Measurements from ENCODE around the gene KCNE5. TPM values are rescaled to one million over a fixed set of nuclear protein-coding genes. Genes with fewer than 3 reads are reported as not detected.
A peak's percentile ranks its signal among the peaks of the same experiment; 100 is the strongest.
"Not testable (repeated sequence)": the region's sequence is repeated elsewhere in the genome, so short reads cannot be mapped to it uniquely, and the experiment has no call there.

Gene KCNE5, protein sequence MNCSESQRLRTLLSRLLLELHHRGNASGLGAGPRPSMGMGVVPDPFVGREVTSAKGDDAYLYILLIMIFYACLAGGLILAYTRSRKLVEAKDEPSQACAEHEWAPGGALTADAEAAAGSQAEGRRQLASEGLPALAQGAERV
- total RNA-seq (2022) (0.64 and 1.4 TPM in 2 replicates), Bru-seq, nascent RNA (percentile 57 among the genes with signal in this experiment), BruChase-seq, experiment 1, labeled RNA remaining after a 6-hour chase (percentile 71 among the genes with signal in this experiment), BruChase-seq, experiment 2, labeled RNA remaining after a 2-hour chase (percentile 62 among the genes with signal in this experiment)
- long read RNA-seq: 0 reads

DNA sequence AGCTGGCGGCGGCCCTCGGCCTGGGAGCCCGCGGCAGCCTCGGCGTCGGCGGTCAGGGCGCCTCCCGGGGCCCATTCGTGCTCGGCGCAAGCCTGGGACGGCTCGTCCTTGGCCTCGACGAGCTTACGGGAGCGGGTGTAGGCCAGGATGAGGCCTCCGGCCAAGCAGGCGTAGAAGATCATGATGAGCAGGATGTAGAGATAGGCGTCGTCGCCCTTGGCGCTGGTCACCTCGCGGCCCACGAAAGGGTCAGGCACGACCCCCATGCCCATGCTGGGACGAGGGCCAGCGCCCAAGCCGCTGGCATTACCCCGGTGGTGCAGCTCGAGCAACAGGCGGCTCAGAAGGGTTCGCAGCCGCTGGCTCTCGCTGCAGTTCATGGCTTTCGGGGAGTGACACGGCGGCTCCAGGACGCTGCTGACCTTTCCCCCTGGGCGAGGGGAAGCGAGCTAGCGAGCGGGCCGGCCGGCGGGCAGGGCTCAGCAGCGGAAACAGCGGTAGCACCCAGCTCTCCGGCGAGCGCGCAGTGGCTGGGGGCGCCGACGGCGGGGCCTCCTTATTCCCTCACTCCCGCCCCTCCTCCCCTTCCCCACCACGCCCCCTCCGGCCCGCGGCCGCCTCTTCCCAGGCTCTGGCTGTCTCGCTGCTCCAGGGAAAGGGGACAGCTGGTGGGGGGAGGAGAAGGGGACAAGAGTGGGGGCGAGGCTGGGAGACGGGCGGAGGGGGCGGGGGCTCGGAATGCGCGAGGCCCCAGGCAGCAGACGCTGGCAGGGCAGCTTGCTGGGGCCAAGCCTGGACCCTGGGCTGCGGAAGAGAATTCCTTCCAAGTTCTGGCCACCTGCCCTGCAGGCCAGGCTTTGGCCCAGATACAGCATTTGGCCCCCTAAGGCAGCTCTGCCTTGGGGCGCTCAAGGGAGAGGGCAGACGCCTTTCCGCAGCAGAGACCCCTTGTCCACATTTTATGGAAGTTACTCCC, at the start of gene KCNE5:
Gene KCNE5 (minus strand): TSS at position 532 of the 976 bp plus-strand sequence. CDS start 152 bp downstream, at position 380.
- no TSS peak for BruUV-seq (replicated peaks)
- TF ChIP-seq CTCF (IDR thresholded peaks at IDR 0.05; ENCODE audit: unreplicated experiment): no peak
- Mint-ChIP-seq H3K36me3 (ENCODE audit: insufficient read depth, unreplicated experiment) (peaks cover 10% of the 10 kb centered on the region), H3K9me3 (ENCODE audit: unreplicated experiment) (no peaks in the 10 kb centered on the region), H3K27me3 (ENCODE audit: insufficient read depth, unreplicated experiment) (peaks cover 48% of the 10 kb centered on the region), H3K4me3 (ENCODE audit: unreplicated experiment) (no peak within 1 kb of the TSS), H3K27ac (ENCODE audit: low read depth, unreplicated experiment) (no peak within 1 kb of the TSS), H3K4me1 (ENCODE audit: insufficient read depth, unreplicated experiment) (no peaks in the 10 kb centered on the region)
- intact Hi-C loops (cut with micrococcal nuclease): no loop called here
- DNase-seq (ENCODE audit: unreplicated experiment): no peak
- CTCF ChIA-PET: interaction anchor here (0.7 to 2.0 kb wide), 2 partner anchors 39 to 139 kb away, joined by 3 to 7 read pairs; no protein-coding TSS in a partner anchor
- POLR2A ChIA-PET: no interaction called here

GRCh38 chrX:109672239-109672638, 47.3 kb upstream of the KCNE5 start:
- TF ChIP-seq CTCF (IDR thresholded peaks at IDR 0.05; ENCODE audit: unreplicated experiment): no peak
- intact Hi-C loops (cut with micrococcal nuclease): no loop called here
- ChIA-PET CTCF (no interaction called here), POLR2A (no interaction called here)
- peaks cover 12% of the 10 kb centered on the region for H3K27me3 Mint-ChIP-seq (ENCODE audit: insufficient read depth, unreplicated experiment)
- no peaks in the 10 kb centered on the region for H3K9me3 Mint-ChIP-seq (ENCODE audit: unreplicated experiment)
- no peak overlapping the region for H3K4me3 Mint-ChIP-seq (ENCODE audit: unreplicated experiment)
- H3K4me1 Mint-ChIP-seq (ENCODE audit: insufficient read depth, unreplicated experiment): no peaks in the 10 kb centered on the region
- no peak for DNase-seq (ENCODE audit: unreplicated experiment)
- peaks cover 58% of the 10 kb centered on the region for H3K36me3 Mint-ChIP-seq (ENCODE audit: insufficient read depth, unreplicated experiment)
- BruUV-seq (replicated peaks): no TSS peak
- H3K27ac Mint-ChIP-seq (ENCODE audit: low read depth, unreplicated experiment): no peak overlapping the region

DNA sequence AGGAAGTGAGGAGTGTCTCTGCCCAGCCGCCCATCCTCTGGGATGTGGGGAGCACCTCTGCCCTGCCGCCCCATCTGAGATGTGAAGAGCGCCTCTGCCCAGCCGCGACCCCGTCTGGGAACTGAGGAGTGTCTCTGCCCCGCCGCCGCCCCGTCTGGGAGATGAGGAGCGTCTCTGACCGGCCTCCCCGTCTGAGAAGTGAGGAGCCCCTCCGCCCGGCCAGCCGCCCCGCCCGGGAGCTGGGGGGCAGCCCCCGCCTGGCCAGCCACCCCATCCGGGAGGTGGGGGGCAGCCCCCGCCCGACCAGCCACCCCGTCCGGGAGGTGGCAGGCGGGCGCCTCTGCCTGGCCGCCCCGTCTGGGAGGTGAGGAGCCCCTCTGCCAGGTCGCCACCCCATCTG, 46.2 kb upstream of the KCNE5 start:
- H3K27ac Mint-ChIP-seq (ENCODE audit: low read depth, unreplicated experiment); H3K4me3 Mint-ChIP-seq (ENCODE audit: unreplicated experiment); DNase-seq (ENCODE audit: unreplicated experiment); BruUV-seq (replicated peaks); CTCF ChIA-PET; intact Hi-C loops (cut with micrococcal nuclease); H3K4me1 Mint-ChIP-seq (ENCODE audit: insufficient read depth, unreplicated experiment); H3K9me3 Mint-ChIP-seq (ENCODE audit: unreplicated experiment): not testable (repeated sequence)
- POLR2A ChIA-PET: interaction anchor here (0.7 kb wide), 1 partner anchor 9 kb away, joined by 3 read pairs; no protein-coding TSS in a partner anchor
- Mint-ChIP-seq H3K27me3 (ENCODE audit: insufficient read depth, unreplicated experiment) (peaks cover 22% of the 10 kb centered on the region), H3K36me3 (ENCODE audit: insufficient read depth, unreplicated experiment) (peaks cover 58% of the 10 kb centered on the region)

GRCh38 chrX:109667986-109668385, 43.0 kb upstream of the KCNE5 start:
- no peak overlapping the region for H3K4me3 Mint-ChIP-seq (ENCODE audit: unreplicated experiment)
- H3K9me3 Mint-ChIP-seq (ENCODE audit: unreplicated experiment): no peaks in the 10 kb centered on the region
- no peak for DNase-seq (ENCODE audit: unreplicated experiment)
- POLR2A ChIA-PET: interaction anchor here (0.6 kb wide), 1 partner anchor 993 kb away, joined by 3 read pairs; no protein-coding TSS in a partner anchor
- intact Hi-C loops (cut with micrococcal nuclease): no loop called here
- BruUV-seq (replicated peaks): no TSS peak
- TF ChIP-seq CTCF (IDR thresholded peaks at IDR 0.05; ENCODE audit: unreplicated experiment): no peak
- H3K27ac Mint-ChIP-seq (ENCODE audit: low read depth, unreplicated experiment): no peak overlapping the region
- CTCF ChIA-PET: no interaction called here
- no peaks in the 10 kb centered on the region for H3K4me1 Mint-ChIP-seq (ENCODE audit: insufficient read depth, unreplicated experiment)
- peaks cover 72% of the 10 kb centered on the region for H3K36me3 Mint-ChIP-seq (ENCODE audit: insufficient read depth, unreplicated experiment)
- H3K27me3 Mint-ChIP-seq (ENCODE audit: insufficient read depth, unreplicated experiment): peaks cover 47% of the 10 kb centered on the region

All from MCF 10A (cell line).